ENCODE measurements around the gene MRPS14. TPM values are rescaled to one million over a fixed set of nuclear protein-coding genes. Genes with fewer than 3 reads are reported as not detected.
A peak's percentile ranks its signal among the peaks of the same experiment; 100 is the strongest.

Gene MRPS14
- total RNA-seq (2022) (36.3 and 40.6 TPM in 2 replicates), Bru-seq, nascent RNA (percentile 88 among the genes with signal in this experiment), BruChase-seq, experiment 1, labeled RNA remaining after a 6-hour chase (percentile 81 among the genes with signal in this experiment), BruChase-seq, experiment 2, labeled RNA remaining after a 2-hour chase (percentile 80 among the genes with signal in this experiment)
- long read RNA-seq, transcript MRPS14-201 (3 exons, 910 nt), result minor isoform, 11 of 146 reads
- long read RNA-seq, transcript MRPS14-202 (3 exons, 2,115 nt), result major isoform, 125 of 146 reads
- long read RNA-seq, partial matches to known transcripts, result 3 of 146 reads
- long read RNA-seq, other reads (novel, unspliced or antisense), result 7 of 146 reads

GRCh38 chr1:175023043-175023921 is at the start of gene MRPS14:
TSS of gene MRPS14 (minus strand) at chr1:175023425. CDS start at chr1:175023408, 17 bp downstream.
- CTCF ChIA-PET, result interaction anchor here (0.5 to 2.4 kb wide), 23 partner anchors 8 to 1821 kb away, joined by 3 to 12 read pairs (median 4); partner anchors contain the start of gene CACYBP
- peaks cover 20% of the 10 kb centered on the region for H3K4me1 Mint-ChIP-seq (ENCODE audit: insufficient read depth, unreplicated experiment)
- H3K27ac Mint-ChIP-seq (ENCODE audit: low read depth, unreplicated experiment), result peak within 1 kb of the TSS; percentile 77
- peaks cover 20% of the 10 kb centered on the region for H3K36me3 Mint-ChIP-seq (ENCODE audit: insufficient read depth, unreplicated experiment)
- DNase-seq (ENCODE audit: unreplicated experiment), result peak; percentile 99
- BruUV-seq (replicated peaks), result TSS peak; percentile 73
- no peaks in the 10 kb centered on the region for H3K27me3 Mint-ChIP-seq (ENCODE audit: insufficient read depth, unreplicated experiment)
- TF ChIP-seq CTCF (IDR thresholded peaks at IDR 0.05; ENCODE audit: unreplicated experiment), result no peak
- H3K9me3 Mint-ChIP-seq (ENCODE audit: unreplicated experiment), result peaks cover 8% of the 10 kb centered on the region
- H3K4me3 Mint-ChIP-seq (ENCODE audit: unreplicated experiment), result peak within 1 kb of the TSS; percentile 87
- intact Hi-C loops (cut with micrococcal nuclease), result loop anchor here (1.0 kb wide), 1 partner anchor 24 kb away; the partner anchor contains the start of gene CACYBP
- POLR2A ChIA-PET, result interaction anchor here (0.6 to 8.4 kb wide), 32 partner anchors 9 to 1220 kb away, joined by 3 to 331 read pairs (median 4); partner anchors contain the start of genes CACYBP, DARS2, GAS5 and ZBTB37

GRCh38 chr1:175072099-175072951 is 49.1 kb upstream of the MRPS14 start:
- ChIA-PET POLR2A (no interaction called here), CTCF (no interaction called here)
- Mint-ChIP-seq H3K27ac (ENCODE audit: low read depth, unreplicated experiment) (no peak overlapping the region), H3K4me1 (ENCODE audit: insufficient read depth, unreplicated experiment) (no peaks in the 10 kb centered on the region), H3K4me3 (ENCODE audit: unreplicated experiment) (no peak overlapping the region), H3K9me3 (ENCODE audit: unreplicated experiment) (no peaks in the 10 kb centered on the region), H3K27me3 (ENCODE audit: insufficient read depth, unreplicated experiment) (peaks cover 41% of the 10 kb centered on the region), H3K36me3 (ENCODE audit: insufficient read depth, unreplicated experiment) (no peaks in the 10 kb centered on the region)
- BruUV-seq (replicated peaks), result no TSS peak
- TF ChIP-seq CTCF (IDR thresholded peaks at IDR 0.05; ENCODE audit: unreplicated experiment), result no peak
- intact Hi-C loops (cut with micrococcal nuclease), result no loop called here
- peak; percentile 32 for DNase-seq (ENCODE audit: unreplicated experiment)

- Mint-ChIP-seq H3K4me1 (ENCODE audit: insufficient read depth, unreplicated experiment) (no peaks in the 10 kb centered on the region), H3K36me3 (ENCODE audit: insufficient read depth, unreplicated experiment) (no peaks in the 10 kb centered on the region), H3K27ac (ENCODE audit: low read depth, unreplicated experiment) (no peak overlapping the region), H3K4me3 (ENCODE audit: unreplicated experiment) (no peak overlapping the region), H3K9me3 (ENCODE audit: unreplicated experiment) (no peaks in the 10 kb centered on the region), H3K27me3 (ENCODE audit: insufficient read depth, unreplicated experiment) (peaks cover 50% of the 10 kb centered on the region)
- no peak for TF ChIP-seq CTCF (IDR thresholded peaks at IDR 0.05; ENCODE audit: unreplicated experiment)
- POLR2A ChIA-PET, result no interaction called here
- CTCF ChIA-PET, result no interaction called here
- no TSS peak for BruUV-seq (replicated peaks)
- no peak for DNase-seq (ENCODE audit: unreplicated experiment)
- intact Hi-C loops (cut with micrococcal nuclease), result no loop called here
Observed at GRCh38 chr1:175071276-175071943, 48.2 kb upstream of the MRPS14 start.
